K562 (cell line): ENCODE results near the gene LHPP. TPM values are rescaled to one million over a fixed set of nuclear protein-coding genes. Genes with fewer than 3 reads are reported as not detected.

Experiments used
- ATAC-seq: fragments of 200-7000 bp; cut with Tn5 transposase; 3 replicates; pipeline ENCODE4 v1.9.1; 2020; ENCODE audit warnings: moderate library complexity
- BruUV-seq: library from RNA; stranded (reverse); fragments of 400-500 nt; replicated peaks from 2 replicates; lab custom pipeline; 2021; lab: Mats Ljungman, UMichigan
- CTCF ChIA-PET: fragments of 300-600 bp; formaldehyde crosslinking; extraction: SDS; loops from one replicate; lab custom pipeline; 2021; ENCODE audit warnings: low intra/inter-chr PET ratio; lab: Yijun Ruan, JAX
- POLR2A ChIA-PET: fragments of 300-600, 350-650 bp; sonication (Branson Sonifier 250); formaldehyde crosslinking; extraction: SDS; loops from one replicate; lab custom pipeline; 2021; ENCODE audit warnings: antibody characterized with exemption, inconsistent platforms; lab: Yijun Ruan, JAX
- DNase-seq, 4 experiments: peaks; one replicate each; pipeline versions ENCODE4 v3.0.0 to v3.0.0-alpha.2; 2011 to 2018; ENCODE audit warnings: low spot score in 3 of 4, mixed read lengths in 3 of 4; ENCODE audit errors: extremely low read depth in 1 of 4
- FAIRE-seq: peaks from 2 replicates; lab custom pipeline; 2011; peaks lifted over from hg19 to GRCh38; lab: Jason Lieb, UNC
- H2AFZ ChIP-seq: 2 replicates; pipeline ENCODE4 v1.6.0; 2011; ENCODE audit warnings: low read depth, low read length, control low read depth, inconsistent platforms
- H3K27ac ChIP-seq: fragments of 200-600 bp; 3 replicates; pipeline ENCODE4 v1.8.0; 2011; ENCODE audit warnings: low read depth, mild to moderate bottlenecking, control low read depth, inconsistent platforms, low read length, moderate library complexity, mixed read lengths; ENCODE audit errors: extremely low read depth
- H3K27me3 ChIP-seq, 2 experiments: fragments of 300-600 bp in 1 of 2; 2 replicates in 1 of 2; 3 replicates in 1 of 2; pipeline versions ENCODE4 v1.6.0 to v1.8.0; 2011; ENCODE audit warnings: inconsistent platforms in 2 of 2, low read length in 2 of 2, mild to moderate bottlenecking in 1 of 2, mixed read lengths in 1 of 2, moderate library complexity in 1 of 2; ENCODE audit not compliant: control insufficient read depth in 2 of 2, insufficient read depth in 2 of 2
- H3K36me3 ChIP-seq: fragments of 300-600 bp; 3 replicates; pipeline ENCODE4 v1.8.0; 2011; ENCODE audit warnings: mild to moderate bottlenecking, low read length, inconsistent platforms; ENCODE audit not compliant: control insufficient read depth, insufficient read depth
- H3K4me1 ChIP-seq, 2 experiments: fragments of 200-600 bp in 1 of 2; replicated peaks in 1 of 2; 2 replicates in 1 of 2; 3 replicates in 1 of 2; pipeline versions ENCODE4 v1.5.1 to v1.8.0; 2011; ENCODE audit warnings: inconsistent platforms in 2 of 2, low read length in 2 of 2, mild to moderate bottlenecking in 1 of 2, mixed read lengths in 1 of 2, moderate library complexity in 1 of 2; ENCODE audit not compliant: control insufficient read depth in 2 of 2, insufficient read depth in 2 of 2
- H3K4me2 ChIP-seq: 2 replicates; pipeline ENCODE4 v1.6.1; 2011; ENCODE audit warnings: low read length, control low read depth, inconsistent platforms, mixed read lengths; ENCODE audit not compliant: insufficient read depth
- H3K4me3 ChIP-seq: fragments of 200-600 bp; sonication (generic), shearing (Covaris generic); 2 replicates; pipeline ENCODE4 v1.5.1; 2016; ENCODE audit warnings: control low read depth, inconsistent platforms
- H3K79me2 ChIP-seq: fragments of 200-600 bp; 3 replicates; pipeline ENCODE4 v1.8.0; 2011; ENCODE audit warnings: low read length, inconsistent platforms; ENCODE audit not compliant: control insufficient read depth, insufficient read depth
- H3K9ac ChIP-seq, 2 experiments: 2 replicates each; pipeline versions ENCODE4 v1.6.0 to v1.6.1; 2011; ENCODE audit warnings: low read depth in 2 of 2, low read length in 2 of 2, control low read depth in 1 of 2, inconsistent platforms in 1 of 2, mild to moderate bottlenecking in 1 of 2, mixed read lengths in 1 of 2; ENCODE audit not compliant: insufficient read depth in 1 of 2
- H3K9me1 ChIP-seq: one replicate; pipeline ENCODE4 v1.6.0; 2011; ENCODE audit warnings: inconsistent platforms, mild to moderate bottlenecking, low read length, moderate library complexity; ENCODE audit not compliant: control insufficient read depth, insufficient read depth
- H3K9me3 ChIP-seq: replicated peaks from 2 replicates; pipeline ENCODE4 v1.5.1; 2011; ENCODE audit warnings: low read depth, low read length, inconsistent platforms; ENCODE audit not compliant: control insufficient read depth, insufficient read depth
- H4K20me1 ChIP-seq: replicated peaks from 2 replicates; pipeline ENCODE4 v1.6.1; 2011; ENCODE audit warnings: low read length, inconsistent platforms, mixed read lengths; ENCODE audit not compliant: control insufficient read depth, insufficient read depth
- ARID2 ChIP-seq: fragments of 450-650 bp; IDR thresholded peaks from 2 replicates; pipeline ENCODE4 v1.6.1; 2017; ENCODE audit warnings: antibody characterized with exemption, mild to moderate bottlenecking
- OTX1 ChIP-seq: fragments of 450-650 bp; formaldehyde crosslinking; IDR thresholded peaks from 2 replicates; pipeline ENCODE4 v1.4.0; 2022; ENCODE audit warnings: mild to moderate bottlenecking
- PHF20 ChIP-seq: fragments of 450-650 bp; IDR thresholded peaks from 2 replicates; pipeline ENCODE4 v1.6.1; 2018; ENCODE audit not compliant: partially characterized antibody
- RBM15 ChIP-seq: fragments of 200-400 bp; formaldehyde crosslinking; IDR thresholded peaks from 2 replicates; pipeline ENCODE4 v1.6.1; 2018; ENCODE audit warnings: mild to moderate bottlenecking, low read length, moderate library complexity; ENCODE audit not compliant: insufficient read depth
- SMARCC2 ChIP-seq: fragments of 450-650 bp; IDR thresholded peaks from 2 replicates; pipeline ENCODE4 v1.6.1; 2017; ENCODE audit warnings: antibody characterized with exemption, moderate library complexity, mild to moderate bottlenecking, low read depth
- TAF15 ChIP-seq: fragments of 200-400 bp; formaldehyde crosslinking; IDR thresholded peaks from 2 replicates; pipeline ENCODE4 v1.6.1; 2017; ENCODE audit warnings: mild to moderate bottlenecking, low read depth, low read length, moderate library complexity
- TRIM28 ChIP-seq: fragments of 450-650 bp; IDR thresholded peaks from 2 replicates; pipeline ENCODE4 v1.6.1; 2017
- ZNF143 ChIP-seq: sonication (generic); formaldehyde crosslinking; IDR thresholded peaks from 2 replicates; pipeline ENCODE4 v1.9.0; 2022; ENCODE audit warnings: mild to moderate bottlenecking, missing genetic modification reagents
- ZNF212 ChIP-seq: fragments of 450-650 bp; formaldehyde crosslinking; IDR thresholded peaks from 2 replicates; pipeline ENCODE4 v1.4.0; 2020; ENCODE audit warnings: mild to moderate bottlenecking
- ZNF696 ChIP-seq: fragments of 250-450 bp; sonication (Bioruptor Pico); conservative IDR thresholded peaks from 2 replicates; pipeline ENCODE4 v1.4.0; 2020; ENCODE audit warnings: mild to moderate bottlenecking, moderate library complexity
- WGBS: fragments of 100-300 bp; shearing (Covaris generic); methylation state at CpG from one replicate; pipeline ENCODE4 v1.1.6; 2016; ENCODE audit warnings: low coverage, mixed read lengths; ENCODE audit not compliant: insufficient coverage; ENCODE audit errors: missing lambda C conversion rate; 5-methylcytosine and 5-hydroxymethylcytosine counted together
- in situ Hi-C: fragments of 300-500 bp; cut with MboI; formaldehyde crosslinking; loops from 4 replicates; pipeline ENCODE4 v1.15.0; 2018; ENCODE audit warnings: inconsistent platforms, mixed read lengths
- intact Hi-C: fragments of 100-400 bp; cut with micrococcal nuclease; formaldehyde crosslinking; loops from 2 replicates; pipeline ENCODE4 v1.14.2; 2022
- polyA plus RNA-seq, 8 experiments: library from polyadenylated mRNA; depleted of rRNA in 4 of 8; stranded (reverse) in 5 of 8; unstranded in 3 of 8; fragments of >200 nt; fragmentation: Nextera tagmentation in 2 of 8; fragmentation: Illumina TruSeq in 1 of 8; extraction: Ambion mirVana in 2 of 8; extraction: Trizol in 1 of 8; gene quantifications; 2 replicates each; pipeline versions ENCODE4 v1.2.1 to v1.2.3, GENCODE V29; 2011 to 2014; ENCODE audit warnings: inconsistent platforms in 1 of 8, missing spikeins in 1 of 8
- total RNA-seq, 7 experiments: library from RNA; depleted of rRNA in 6 of 7; stranded (reverse); fragments of >200 nt in 6 of 7; fragmentation: Illumina TruSeq in 2 of 7; extraction: Trizol in 2 of 7; gene quantifications; 2 replicates each; pipeline versions ENCODE4 v1.2.1 to v1.2.3, GENCODE V29; 2011 to 2021; ENCODE audit warnings: low replicate concordance in 1 of 7
- TF ChIP-seq, protein P1 (sequence below): fragments of 250-450 bp; sonication (Bioruptor Pico); IDR thresholded peaks from 2 replicates; pipeline ENCODE4 v1.8.0; 2022; ENCODE audit warnings: inconsistent platforms, mild to moderate bottlenecking, moderate library complexity, borderline replicate concordance
- TF ChIP-seq, protein P2 (sequence below): fragments of 450-650 bp; IDR thresholded peaks from 2 replicates; pipeline ENCODE4 v1.6.1; 2018; ENCODE audit warnings: mild to moderate bottlenecking, low read depth; ENCODE audit not compliant: partially characterized antibody

LHPP gene
- total and polyA plus RNA-seq, 9 of the 15 experiments (the other 6 are each of a cell fraction or from before 2014, with no cell fraction given) = 0.34 to 7.4 (median 3.0) TPM

DNA sequence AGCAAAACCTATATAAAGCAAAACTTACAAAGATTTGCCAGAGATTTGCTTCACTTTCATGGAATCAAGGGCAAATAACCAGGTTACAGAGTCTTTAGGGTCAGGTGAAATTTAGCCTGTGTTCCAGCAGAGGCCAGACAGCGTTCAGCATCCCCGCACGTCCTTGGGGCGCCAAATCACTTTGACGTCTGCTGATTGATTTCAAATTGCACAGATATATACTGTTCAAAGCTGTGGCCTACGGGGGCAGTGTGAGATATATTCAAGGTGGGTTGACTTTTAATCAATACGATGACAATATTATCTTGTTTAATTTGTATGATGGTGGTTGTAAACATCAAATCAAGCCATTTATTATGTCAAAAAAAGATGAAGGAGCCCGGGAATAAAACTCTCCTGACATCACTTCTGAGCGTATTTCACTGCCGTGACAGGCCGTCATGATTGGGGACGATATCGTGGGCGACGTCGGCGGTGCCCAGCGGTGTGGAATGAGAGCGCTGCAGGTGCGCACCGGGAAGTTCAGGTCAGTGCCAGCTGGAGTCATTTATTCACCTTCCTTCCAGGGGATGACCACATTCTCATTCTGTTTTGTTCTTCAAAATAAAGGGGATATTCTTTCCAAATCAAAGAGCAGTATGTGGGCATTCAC, 55.2 kb downstream of the LHPP start (continued):
- no peak for TF ChIP-seq SMARCC2
- TF ChIP-seq, all 486 proteins: peak for 0

DNA sequence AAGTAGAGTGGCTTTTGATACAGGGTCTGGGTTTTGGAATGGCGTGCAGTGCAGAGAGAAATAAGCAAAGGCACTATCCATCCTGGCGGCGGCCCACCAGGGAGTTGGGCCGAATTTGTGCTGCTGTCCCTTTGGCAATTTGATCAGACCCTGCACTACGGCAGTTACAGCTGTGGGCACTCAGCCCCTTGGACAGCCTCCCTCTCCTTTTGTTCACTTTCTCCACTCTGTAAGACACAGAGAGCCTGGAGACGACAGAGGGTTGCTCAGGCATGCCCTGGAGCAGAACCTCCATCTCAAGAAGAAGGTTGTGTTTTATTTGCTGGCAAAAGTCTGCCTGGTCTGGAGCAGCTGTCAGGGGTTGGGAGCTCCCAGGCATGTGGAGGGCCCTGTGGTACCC, 55.8 kb downstream of the LHPP start:
- WGBS = 5% methylated on average over 6 of the region's 6 CpGs
- TF ChIP-seq ZNF143 (CRISPR knock-in tag) (no peak), RBM15 (no peak), OTX1 (CRISPR knock-in tag) (no peak), TRIM28 (no peak), TAF15 (no peak), ZNF696 (CRISPR knock-in tag) (no peak), ZNF212 (CRISPR knock-in tag) (no peak), ARID2 (no peak), PHF20 (no peak)
- TF ChIP-seq, protein P1, sequence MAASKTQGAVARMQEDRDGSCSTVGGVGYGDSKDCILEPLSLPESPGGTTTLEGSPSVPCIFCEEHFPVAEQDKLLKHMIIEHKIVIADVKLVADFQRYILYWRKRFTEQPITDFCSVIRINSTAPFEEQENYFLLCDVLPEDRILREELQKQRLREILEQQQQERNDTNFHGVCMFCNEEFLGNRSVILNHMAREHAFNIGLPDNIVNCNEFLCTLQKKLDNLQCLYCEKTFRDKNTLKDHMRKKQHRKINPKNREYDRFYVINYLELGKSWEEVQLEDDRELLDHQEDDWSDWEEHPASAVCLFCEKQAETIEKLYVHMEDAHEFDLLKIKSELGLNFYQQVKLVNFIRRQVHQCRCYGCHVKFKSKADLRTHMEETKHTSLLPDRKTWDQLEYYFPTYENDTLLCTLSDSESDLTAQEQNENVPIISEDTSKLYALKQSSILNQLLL = no peak
- TF ChIP-seq, protein P2, sequence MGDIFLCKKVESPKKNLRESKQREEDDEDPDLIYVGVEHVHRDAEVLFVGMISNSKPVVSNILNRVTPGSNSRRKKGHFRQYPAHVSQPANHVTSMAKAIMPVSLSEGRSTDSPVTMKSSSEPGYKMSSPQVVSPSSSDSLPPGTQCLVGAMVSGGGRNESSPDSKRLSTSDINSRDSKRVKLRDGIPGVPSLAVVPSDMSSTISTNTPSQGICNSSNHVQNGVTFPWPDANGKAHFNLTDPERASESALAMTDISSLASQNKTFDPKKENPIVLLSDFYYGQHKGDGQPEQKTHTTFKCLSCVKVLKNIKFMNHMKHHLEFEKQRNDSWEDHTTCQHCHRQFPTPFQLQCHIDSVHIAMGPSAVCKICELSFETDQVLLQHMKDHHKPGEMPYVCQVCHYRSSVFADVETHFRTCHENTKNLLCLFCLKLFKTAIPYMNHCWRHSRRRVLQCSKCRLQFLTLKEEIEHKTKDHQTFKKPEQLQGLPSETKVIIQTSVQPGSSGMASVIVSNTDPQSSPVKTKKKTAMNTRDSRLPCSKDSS = no peak
- no peak overlapping the region for H3K4me3 ChIP-seq
- H2AFZ ChIP-seq = no peak overlapping the region
- BruUV-seq = no TSS peak
- H4K20me1 ChIP-seq = no peaks in the 10 kb centered on the region
- H3K9ac ChIP-seq = no peak overlapping the region
- intact Hi-C loops = no loop called here
- no peaks in the 10 kb centered on the region for H3K36me3 ChIP-seq
- H3K9me3 ChIP-seq = no peaks in the 10 kb centered on the region
- no peak for ATAC-seq
- ChIA-PET CTCF (no interaction called here), POLR2A (interaction anchor here (0.7 kb wide), 1 partner anchor 399 kb away, joined by 3 read pairs; no protein-coding TSS in a partner anchor)
- no peak overlapping the region for H3K27ac ChIP-seq
- no peak for DNase-seq
- H3K9me1 ChIP-seq = no peaks in the 10 kb centered on the region
- peaks cover 0 to 29% of the 10 kb centered on the region in 2 experiments; a peak in 3 of 5 replicates for H3K27me3 ChIP-seq
- H3K4me2 ChIP-seq = no peak overlapping the region
- no peaks in the 10 kb centered on the region for H3K79me2 ChIP-seq
- in situ Hi-C loops = loop anchor here (25.0 kb wide), 1 partner anchor 505 kb away; no protein-coding TSS in a partner anchor
- no peak for FAIRE-seq
- peaks cover 0 to 14% of the 10 kb centered on the region in 2 experiments; a peak in 2 of 5 replicates for H3K4me1 ChIP-seq
